Vagina (tissue), 2 donors: Measurements from ENCODE around the gene TRPV6.

Experiments
- POLR2AphosphoS5 ChIP-seq, 2 donors: sonication (generic); formaldehyde crosslinking; IDR thresholded peaks; one replicate each; pipeline ENCODE4 v1.9.0; 2017; ENCODE audit warnings: antibody characterized with exemption in 2 of 2, mild to moderate bottlenecking in 2 of 2, low read depth in 1 of 2; ENCODE audit not compliant: insufficient read depth in 1 of 2
- TF ChIP-seq, protein P1 (sequence below), 3 experiments: fragments of 450-650 bp in 2 of 3; fragments of 200-600 bp in 1 of 3; sonication (generic) in 1 of 3; IDR thresholded peaks; one replicate each; pipeline ENCODE4 v1.5.1; 2017 to 2019; ENCODE audit warnings: antibody characterized with exemption in 3 of 3, mild to moderate bottlenecking in 2 of 3, moderate library complexity in 2 of 3

DNA sequence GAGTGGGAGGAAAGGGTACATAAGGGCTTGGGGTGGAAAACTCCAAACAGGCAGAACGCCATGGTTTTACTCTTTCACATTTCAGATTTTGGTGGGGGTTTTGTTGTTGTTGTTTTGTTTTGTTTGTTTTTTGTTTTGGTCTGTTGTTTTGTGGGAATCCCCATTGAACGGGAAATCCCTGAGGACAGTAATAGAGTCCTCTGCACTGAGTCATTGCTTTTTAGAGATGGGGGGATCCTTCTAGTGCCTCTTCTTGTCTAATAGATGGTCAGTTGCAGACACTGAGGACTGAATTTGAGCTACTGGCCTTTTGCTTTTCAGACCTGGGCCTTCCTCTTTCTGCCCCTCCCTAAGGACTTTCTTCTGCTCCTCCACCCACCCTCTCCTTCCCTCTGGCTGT lies 28.0 kb upstream of the TRPV6 start:
- TF ChIP-seq, protein P1, sequence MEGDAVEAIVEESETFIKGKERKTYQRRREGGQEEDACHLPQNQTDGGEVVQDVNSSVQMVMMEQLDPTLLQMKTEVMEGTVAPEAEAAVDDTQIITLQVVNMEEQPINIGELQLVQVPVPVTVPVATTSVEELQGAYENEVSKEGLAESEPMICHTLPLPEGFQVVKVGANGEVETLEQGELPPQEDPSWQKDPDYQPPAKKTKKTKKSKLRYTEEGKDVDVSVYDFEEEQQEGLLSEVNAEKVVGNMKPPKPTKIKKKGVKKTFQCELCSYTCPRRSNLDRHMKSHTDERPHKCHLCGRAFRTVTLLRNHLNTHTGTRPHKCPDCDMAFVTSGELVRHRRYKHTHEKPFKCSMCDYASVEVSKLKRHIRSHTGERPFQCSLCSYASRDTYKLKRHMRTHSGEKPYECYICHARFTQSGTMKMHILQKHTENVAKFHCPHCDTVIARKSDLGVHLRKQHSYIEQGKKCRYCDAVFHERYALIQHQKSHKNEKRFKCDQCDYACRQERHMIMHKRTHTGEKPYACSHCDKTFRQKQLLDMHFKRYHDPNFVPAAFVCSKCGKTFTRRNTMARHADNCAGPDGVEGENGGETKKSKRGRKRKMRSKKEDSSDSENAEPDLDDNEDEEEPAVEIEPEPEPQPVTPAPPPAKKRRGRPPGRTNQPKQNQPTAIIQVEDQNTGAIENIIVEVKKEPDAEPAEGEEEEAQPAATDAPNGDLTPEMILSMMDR (IDR thresholded peaks at IDR 0.05): no peak
- no peak for TF ChIP-seq POLR2AphosphoS5 (IDR thresholded peaks at IDR 0.05; ENCODE audit: insufficient read depth in 1 of 2, low read depth in 1 of 2)
